Upper lobe of left lung (tissue), 4 donors: ENCODE results near the gene GDF2.

Experiments used
- CTCF ChIP-seq, 6 experiments: fragments of 450-650 bp in 4 of 6; fragments of 200-600 bp in 2 of 6; sonication (generic) in 2 of 6; IDR thresholded peaks; one replicate each; pipeline ENCODE4 v1.5.1; 2016 to 2019; ENCODE audit warnings: antibody characterized with exemption in 6 of 6
- EP300 ChIP-seq, 4 donors: sonication (generic); formaldehyde crosslinking; IDR thresholded peaks; one replicate each; pipeline ENCODE4 v1.5.1; 2017; ENCODE audit warnings: antibody characterized with exemption in 4 of 4, control low read depth in 2 of 4
- POLR2A ChIP-seq, 4 donors: fragments of 450-650 bp; IDR thresholded peaks; one replicate each; pipeline ENCODE4 v1.5.1; 2016 to 2017; ENCODE audit warnings: antibody characterized with exemption in 4 of 4, mild to moderate bottlenecking in 2 of 4
- POLR2AphosphoS5 ChIP-seq, 2 donors: sonication (generic); formaldehyde crosslinking; IDR thresholded peaks; one replicate each; pipeline ENCODE4 v1.5.1; 2017; ENCODE audit warnings: antibody characterized with exemption in 2 of 2

- TF ChIP-seq CTCF (IDR thresholded peaks at IDR 0.05) (no peak), EP300 (IDR thresholded peaks at IDR 0.05) (no peak), POLR2AphosphoS5 (IDR thresholded peaks at IDR 0.05) (no peak), POLR2A (IDR thresholded peaks at IDR 0.05) (no peak)
Measured at GRCh38 chr10:47278720-47279119, 43.5 kb upstream of the GDF2 start.
